HEK293 (cell line): Measurements from ENCODE around the gene FRMPD4.

Experiments used
- CTCF ChIP-seq: fragments of 450-650 bp; formaldehyde crosslinking; IDR thresholded peaks from 2 replicates; pipeline ENCODE4 v1.5.1; 2016; ENCODE audit warnings: missing biosample characterization, missing genetic modification characterization
- GLI2 ChIP-seq: fragments of 450-650 bp; formaldehyde crosslinking; IDR thresholded peaks from 2 replicates; pipeline ENCODE4; 2017; ENCODE audit warnings: missing biosample characterization, missing genetic modification characterization, low read depth, borderline replicate concordance
- KLF9 ChIP-seq: fragments of 450-650 bp; formaldehyde crosslinking; IDR thresholded peaks from 2 replicates; pipeline ENCODE4 v1.5.1; 2016; ENCODE audit warnings: missing biosample characterization, missing genetic modification characterization, low read depth
- ZNF513 ChIP-seq: fragments of 450-650 bp; IDR thresholded peaks from 2 replicates; pipeline ENCODE4 v1.5.1; 2018; ENCODE audit warnings: missing biosample characterization, missing genetic modification characterization
- ZNF544 ChIP-seq: fragments of 450-650 bp; formaldehyde crosslinking; IDR thresholded peaks from 2 replicates; pipeline ENCODE4 v1.5.0; 2017; ENCODE audit warnings: missing biosample characterization, missing genetic modification characterization
- ZNF549 ChIP-seq: fragments of 450-650 bp; IDR thresholded peaks from 2 replicates; pipeline ENCODE4 v1.5.1; 2018; ENCODE audit warnings: missing biosample characterization, missing genetic modification characterization, mild to moderate bottlenecking, inconsistent platforms, moderate library complexity

GRCh38 chrX:12690646-12691045 is 552.4 kb downstream of the FRMPD4 start:
- no peak for TF ChIP-seq CTCF (tag by site-specific recombination)
- TF ChIP-seq ZNF549 (tag by site-specific recombination): no peak
- no peak for TF ChIP-seq KLF9 (tag by site-specific recombination)
- no peak for TF ChIP-seq ZNF544 (tag by site-specific recombination)
- TF ChIP-seq GLI2 (tag by site-specific recombination): no peak
- TF ChIP-seq ZNF513: no peak
